Frontal cortex (tissue), 4 donors: ENCODE measurements around the gene SNX33. TPM values are rescaled to one million over a fixed set of nuclear protein-coding genes. Genes with fewer than 3 reads are reported as not detected.

Source experiments
- DNase-seq, 2 donors: peaks; one replicate each; pipeline ENCODE4 v3.0.0; 2012; ENCODE audit warnings: low spot score in 2 of 2
- FAIRE-seq: peaks from 2 replicates; lab custom pipeline; 2012; peaks lifted over from hg19 to GRCh38; lab: Jason Lieb, UNC
- total RNA-seq: library from RNA; depleted of rRNA; stranded (reverse); fragments of >200 nt; gene quantifications from one replicate; pipeline ENCODE4 v1.2.3, GENCODE V29; 2014
- donor health status: control.
- donor health status: control.
- donor health status: control.

The SNX33 gene
- total RNA-seq, 1 donor from 2014 or later, result 1.2 TPM

GRCh38 chr15:75659928-75660645 lies 12.4 kb downstream of the SNX33 start:
- FAIRE-seq (no peak), DNase-seq (no peak)

- DNase-seq (no peak), FAIRE-seq (no peak)
These were observed 13.5 kb downstream of the SNX33 start for GRCh38 chr15:75661100-75661755.

GRCh38 chr15:75661756-75662140 lies 14.0 kb downstream of the SNX33 start:
- DNase-seq, result no peak
- FAIRE-seq, result no peak

- FAIRE-seq (no peak), DNase-seq (no peak)
These were observed 15.3 kb downstream of the SNX33 start for GRCh38 chr15:75662823-75663519.

GRCh38 chr15:75663931-75664421 lies 16.3 kb downstream of the SNX33 start:
- FAIRE-seq (no peak), DNase-seq (no peak)

- no peak for FAIRE-seq
- no peak for DNase-seq
These were observed 19.2 kb downstream of the SNX33 start for GRCh38 chr15:75666823-75667501.

GRCh38 chr15:75669191-75669878 lies 21.6 kb downstream of the SNX33 start:
- FAIRE-seq (no peak), DNase-seq (no peak)

GRCh38 chr15:75669879-75670212 lies 22.1 kb downstream of the SNX33 start:
- FAIRE-seq (no peak), DNase-seq (no peak)

GRCh38 chr15:75671730-75672602 lies 24.3 kb downstream of the SNX33 start:
- FAIRE-seq (no peak), DNase-seq (no peak)

GRCh38 chr15:75672646-75673425 lies 25.1 kb downstream of the SNX33 start:
- no peak for DNase-seq
- FAIRE-seq, result no peak

GRCh38 chr15:75673426-75674235 lies 25.9 kb downstream of the SNX33 start:
- FAIRE-seq, result no peak
- no peak for DNase-seq

GRCh38 chr15:75674366-75674765 lies 26.7 kb downstream of the SNX33 start:
- DNase-seq, result no peak
- no peak for FAIRE-seq

- no peak for FAIRE-seq
- DNase-seq, result no peak
These were observed 28.1 kb downstream of the SNX33 start for GRCh38 chr15:75675579-75676404.

GRCh38 chr15:75676688-75677464 lies 29.2 kb downstream of the SNX33 start:
- FAIRE-seq (no peak), DNase-seq (no peak)

GRCh38 chr15:75677465-75678323 lies 30.0 kb downstream of the SNX33 start:
- DNase-seq, result no peak
- FAIRE-seq, result no peak
